ENCODE results near the gene SLC25A36. TPM values are rescaled to one million over a fixed set of nuclear protein-coding genes. Genes with fewer than 3 reads are reported as not detected.
"Not testable (repeated sequence)": the region's sequence is repeated elsewhere in the genome, so short reads cannot be mapped to it uniquely, and the experiment has no call there.

SLC25A36 gene
- total RNA-seq, 3 donors from 2014 or later (not counting 1 experiment from before 2014, with no cell fraction given), result 107 to 127 (median 126) TPM

DNA sequence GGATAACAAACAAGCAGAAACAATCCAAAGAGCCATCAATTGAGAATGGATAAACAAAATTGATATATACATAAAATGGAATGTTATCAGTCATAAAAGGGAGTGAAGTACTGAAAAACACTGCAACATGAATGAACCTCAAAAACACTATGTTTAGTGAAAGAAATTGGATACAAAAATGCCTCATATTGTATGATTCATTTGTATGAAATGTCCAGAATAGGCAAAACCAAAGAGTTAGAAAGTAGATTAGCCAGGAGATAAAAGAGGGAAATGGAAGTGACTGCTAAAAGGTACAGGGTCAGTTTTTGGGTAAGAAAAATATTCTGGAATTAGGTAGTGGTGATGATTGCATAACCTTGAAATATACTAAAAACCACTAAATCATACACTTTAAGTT, 9.8 kb upstream of the SLC25A36 start:
- H3K27me3 ChIP-seq (ENCODE audit: control insufficient read depth, insufficient read depth, low read length), result peaks cover 7% of the 10 kb centered on the region
- H3K4me3 ChIP-seq (ENCODE audit: low read length), result no peak overlapping the region
- no peaks in the 10 kb centered on the region for H3K4me1 ChIP-seq (ENCODE audit: control insufficient read depth, insufficient read depth, low read length)
- Mint-ChIP-seq H3K27ac (no peak overlapping the region), H3K4me3 (no peak overlapping the region), H3K36me3 (no peaks in the 10 kb centered on the region), H3K4me1 (no peaks in the 10 kb centered on the region), H3K9me3 (no peaks in the 10 kb centered on the region), H3K27me3 (ENCODE audit: low read depth in 2 of 2) (peaks cover 53 to 66% of the 10 kb centered on the region in 2 donors)
- H3K9me3 ChIP-seq (ENCODE audit: control insufficient read depth, insufficient read depth, low read length), result no peaks in the 10 kb centered on the region
- no peak overlapping the region for H3K27ac ChIP-seq (ENCODE audit: low read length)
- intact Hi-C loops (cut with micrococcal nuclease), result no loop called here
- H3K36me3 ChIP-seq (ENCODE audit: control insufficient read depth, insufficient read depth, low read length), result no peaks in the 10 kb centered on the region
- ATAC-seq (no peak), DNase-seq (no peak)
- TF ChIP-seq, protein P1, sequence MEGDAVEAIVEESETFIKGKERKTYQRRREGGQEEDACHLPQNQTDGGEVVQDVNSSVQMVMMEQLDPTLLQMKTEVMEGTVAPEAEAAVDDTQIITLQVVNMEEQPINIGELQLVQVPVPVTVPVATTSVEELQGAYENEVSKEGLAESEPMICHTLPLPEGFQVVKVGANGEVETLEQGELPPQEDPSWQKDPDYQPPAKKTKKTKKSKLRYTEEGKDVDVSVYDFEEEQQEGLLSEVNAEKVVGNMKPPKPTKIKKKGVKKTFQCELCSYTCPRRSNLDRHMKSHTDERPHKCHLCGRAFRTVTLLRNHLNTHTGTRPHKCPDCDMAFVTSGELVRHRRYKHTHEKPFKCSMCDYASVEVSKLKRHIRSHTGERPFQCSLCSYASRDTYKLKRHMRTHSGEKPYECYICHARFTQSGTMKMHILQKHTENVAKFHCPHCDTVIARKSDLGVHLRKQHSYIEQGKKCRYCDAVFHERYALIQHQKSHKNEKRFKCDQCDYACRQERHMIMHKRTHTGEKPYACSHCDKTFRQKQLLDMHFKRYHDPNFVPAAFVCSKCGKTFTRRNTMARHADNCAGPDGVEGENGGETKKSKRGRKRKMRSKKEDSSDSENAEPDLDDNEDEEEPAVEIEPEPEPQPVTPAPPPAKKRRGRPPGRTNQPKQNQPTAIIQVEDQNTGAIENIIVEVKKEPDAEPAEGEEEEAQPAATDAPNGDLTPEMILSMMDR (IDR thresholded peaks at IDR 0.05), result no peak

DNA sequence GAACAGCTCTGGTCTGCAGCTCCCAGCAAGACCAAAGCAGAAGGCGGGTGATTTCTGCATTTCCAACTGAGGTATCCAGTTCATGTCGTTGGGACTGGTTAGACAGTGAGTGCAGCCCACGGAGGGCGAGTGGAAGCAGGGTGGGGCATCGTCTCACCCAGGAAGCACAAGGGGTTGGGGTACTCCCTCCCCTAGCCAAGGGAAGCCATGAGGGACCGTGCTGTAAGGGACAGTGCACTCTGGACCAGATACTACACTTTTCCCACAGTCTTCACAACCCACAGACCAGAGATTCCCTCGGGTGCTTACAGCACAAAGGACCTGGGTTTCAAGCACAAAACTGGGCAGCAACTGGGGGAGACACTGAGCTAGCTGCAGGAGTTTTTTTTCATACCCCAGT, 8.5 kb upstream of the SLC25A36 start:
- H3K4me1 ChIP-seq (ENCODE audit: control insufficient read depth, insufficient read depth, low read length), result no peaks in the 10 kb centered on the region
- H3K4me3 ChIP-seq (ENCODE audit: low read length), result no peak overlapping the region
- Mint-ChIP-seq H3K4me3 (no peak overlapping the region), H3K36me3 (no peaks in the 10 kb centered on the region), H3K27me3 (ENCODE audit: low read depth in 2 of 2) (peaks cover 48 to 61% of the 10 kb centered on the region in 2 donors), H3K4me1 (no peaks in the 10 kb centered on the region), H3K9me3 (no peaks in the 10 kb centered on the region), H3K27ac (no peak overlapping the region)
- intact Hi-C loops (cut with micrococcal nuclease), result no loop called here
- peaks cover 7% of the 10 kb centered on the region for H3K27me3 ChIP-seq (ENCODE audit: control insufficient read depth, insufficient read depth, low read length)
- WGBS (ENCODE audit: insufficient coverage), result 83% methylated on average over 7 of the region's 7 CpGs
- H3K9me3 ChIP-seq (ENCODE audit: control insufficient read depth, insufficient read depth, low read length), result no peaks in the 10 kb centered on the region
- H3K36me3 ChIP-seq (ENCODE audit: control insufficient read depth, insufficient read depth, low read length), result no peaks in the 10 kb centered on the region
- DNase-seq, result no peak
- no peak for ATAC-seq
- TF ChIP-seq, protein P1 (IDR thresholded peaks at IDR 0.05), result no peak
- no peak overlapping the region for H3K27ac ChIP-seq (ENCODE audit: low read length)

DNA sequence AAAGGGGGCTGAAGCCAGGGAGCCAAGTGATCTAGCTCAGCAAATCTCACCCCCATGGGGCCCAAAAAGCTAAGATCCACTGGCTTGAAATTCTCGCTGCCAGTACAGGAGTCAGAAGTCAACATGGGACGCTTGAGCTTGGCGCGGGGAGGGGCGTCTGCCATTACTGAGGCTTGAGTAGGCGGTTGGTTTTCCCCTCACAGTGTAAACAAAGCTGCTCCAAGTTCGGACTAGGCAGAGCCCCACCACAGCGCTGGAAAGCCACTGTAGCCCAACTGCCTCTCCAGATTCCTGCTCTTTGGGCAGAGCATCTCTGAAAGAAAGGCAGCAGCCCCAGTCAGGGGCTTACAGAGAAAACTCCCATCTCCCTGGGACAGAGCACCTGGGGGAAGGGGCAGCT, 8.1 kb upstream of the SLC25A36 start:
- TF ChIP-seq, protein P1 (IDR thresholded peaks at IDR 0.05), result no peak
- Mint-ChIP-seq H3K36me3 (no peaks in the 10 kb centered on the region), H3K27ac (no peak overlapping the region), H3K27me3 (ENCODE audit: low read depth in 2 of 2) (peaks cover 48 to 57% of the 10 kb centered on the region in 2 donors), H3K4me1 (no peaks in the 10 kb centered on the region), H3K4me3 (no peak overlapping the region), H3K9me3 (no peaks in the 10 kb centered on the region)
- H3K27ac ChIP-seq (ENCODE audit: low read length), result no peak overlapping the region
- H3K9me3 ChIP-seq (ENCODE audit: control insufficient read depth, insufficient read depth, low read length), result no peaks in the 10 kb centered on the region
- H3K4me1 ChIP-seq (ENCODE audit: control insufficient read depth, insufficient read depth, low read length), result no peaks in the 10 kb centered on the region
- DNase-seq (no peak), ATAC-seq (no peak)
- intact Hi-C loops (cut with micrococcal nuclease), result no loop called here
- H3K36me3 ChIP-seq (ENCODE audit: control insufficient read depth, insufficient read depth, low read length), result no peaks in the 10 kb centered on the region
- peaks cover 7% of the 10 kb centered on the region for H3K27me3 ChIP-seq (ENCODE audit: control insufficient read depth, insufficient read depth, low read length)
- H3K4me3 ChIP-seq (ENCODE audit: low read length), result no peak overlapping the region
- WGBS (ENCODE audit: insufficient coverage), result 96% methylated on average over 8 of the region's 8 CpGs

DNA sequence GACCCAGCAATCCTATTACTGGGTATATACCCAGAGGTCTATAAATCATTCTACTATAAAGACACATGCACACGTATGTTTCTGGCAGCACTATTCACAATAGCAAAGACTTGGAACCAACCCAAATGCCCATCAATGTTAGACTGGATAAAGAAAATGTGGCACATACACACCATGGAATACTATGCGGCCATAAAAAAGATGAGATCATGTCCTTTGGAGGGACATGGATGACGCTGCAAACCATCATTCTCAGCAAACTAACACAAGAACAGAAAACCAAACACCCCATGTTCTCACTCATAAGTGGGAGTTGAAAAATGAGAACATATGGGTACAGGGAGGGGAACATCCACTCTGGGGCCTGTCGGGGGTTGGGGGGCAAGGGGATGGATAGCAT, 2.3 kb upstream of the SLC25A36 start:
- ATAC-seq; H3K9me3 Mint-ChIP-seq; H3K4me1 ChIP-seq (ENCODE audit: control insufficient read depth, insufficient read depth, low read length); intact Hi-C loops (cut with micrococcal nuclease); H3K27ac Mint-ChIP-seq; H3K9me3 ChIP-seq (ENCODE audit: control insufficient read depth, insufficient read depth, low read length); H3K36me3 Mint-ChIP-seq; H3K4me3 ChIP-seq (ENCODE audit: low read length); H3K27me3 ChIP-seq (ENCODE audit: control insufficient read depth, insufficient read depth, low read length); H3K36me3 ChIP-seq (ENCODE audit: control insufficient read depth, insufficient read depth, low read length); DNase-seq; H3K27ac ChIP-seq (ENCODE audit: low read length): not testable (repeated sequence)
- H3K4me1 Mint-ChIP-seq, result peaks cover 24 to 35% of the 10 kb centered on the region in 2 donors
- WGBS (ENCODE audit: insufficient coverage), result 87% methylated on average over 2 of the region's 4 CpGs
- peaks cover 20 to 22% of the 10 kb centered on the region in 2 donors for H3K27me3 Mint-ChIP-seq (ENCODE audit: low read depth in 2 of 2)
- H3K4me3 Mint-ChIP-seq, result peak overlapping the region; percentile 40
